Measurements from ENCODE around the gene RPL11.
"Not testable (repeated sequence)": the region's sequence is repeated elsewhere in the genome, so short reads cannot be mapped to it uniquely, and the experiment has no call there.

- TF ChIP-seq, protein P1, sequence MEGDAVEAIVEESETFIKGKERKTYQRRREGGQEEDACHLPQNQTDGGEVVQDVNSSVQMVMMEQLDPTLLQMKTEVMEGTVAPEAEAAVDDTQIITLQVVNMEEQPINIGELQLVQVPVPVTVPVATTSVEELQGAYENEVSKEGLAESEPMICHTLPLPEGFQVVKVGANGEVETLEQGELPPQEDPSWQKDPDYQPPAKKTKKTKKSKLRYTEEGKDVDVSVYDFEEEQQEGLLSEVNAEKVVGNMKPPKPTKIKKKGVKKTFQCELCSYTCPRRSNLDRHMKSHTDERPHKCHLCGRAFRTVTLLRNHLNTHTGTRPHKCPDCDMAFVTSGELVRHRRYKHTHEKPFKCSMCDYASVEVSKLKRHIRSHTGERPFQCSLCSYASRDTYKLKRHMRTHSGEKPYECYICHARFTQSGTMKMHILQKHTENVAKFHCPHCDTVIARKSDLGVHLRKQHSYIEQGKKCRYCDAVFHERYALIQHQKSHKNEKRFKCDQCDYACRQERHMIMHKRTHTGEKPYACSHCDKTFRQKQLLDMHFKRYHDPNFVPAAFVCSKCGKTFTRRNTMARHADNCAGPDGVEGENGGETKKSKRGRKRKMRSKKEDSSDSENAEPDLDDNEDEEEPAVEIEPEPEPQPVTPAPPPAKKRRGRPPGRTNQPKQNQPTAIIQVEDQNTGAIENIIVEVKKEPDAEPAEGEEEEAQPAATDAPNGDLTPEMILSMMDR (IDR thresholded peaks at IDR 0.05 in 8 of 11, conservative IDR thresholded peaks at IDR 0.05 in 3 of 11), result not testable (repeated sequence)
- not testable (repeated sequence) for TF ChIP-seq POLR2A (IDR thresholded peaks at IDR 0.05)
These were observed 3.3 kb upstream of the RPL11 start for GRCh38 chr1:23688281-23688680.
